ENCODE data around the gene MGAT5.

- TF ChIP-seq CTCF (IDR thresholded peaks at IDR 0.05) (no peak), POLR2A (IDR thresholded peaks at IDR 0.05) (no peak)
Measured at GRCh38 chr2:134426721-134427120, 172.8 kb downstream of the MGAT5 start.
